Retinal pigment epithelial cell (primary cell): ENCODE results near the gene ATP13A2.

Source experiments
- DNase-seq: peaks from one replicate; pipeline ENCODE4 v3.0.0-alpha.2; 2010; ENCODE audit warnings: low read depth
- H3K4me3 ChIP-seq: 2 replicates; pipeline ENCODE4 v1.5.1; 2011; ENCODE audit warnings: mild to moderate bottlenecking, low read length, control low read depth, moderate library complexity
- TF ChIP-seq, protein P1 (sequence below): conservative IDR thresholded peaks from 2 replicates; pipeline ENCODE4 v1.5.1; 2011; ENCODE audit warnings: low read depth, low read length, control low read depth, inconsistent platforms

The ATP13A2 gene

DNA sequence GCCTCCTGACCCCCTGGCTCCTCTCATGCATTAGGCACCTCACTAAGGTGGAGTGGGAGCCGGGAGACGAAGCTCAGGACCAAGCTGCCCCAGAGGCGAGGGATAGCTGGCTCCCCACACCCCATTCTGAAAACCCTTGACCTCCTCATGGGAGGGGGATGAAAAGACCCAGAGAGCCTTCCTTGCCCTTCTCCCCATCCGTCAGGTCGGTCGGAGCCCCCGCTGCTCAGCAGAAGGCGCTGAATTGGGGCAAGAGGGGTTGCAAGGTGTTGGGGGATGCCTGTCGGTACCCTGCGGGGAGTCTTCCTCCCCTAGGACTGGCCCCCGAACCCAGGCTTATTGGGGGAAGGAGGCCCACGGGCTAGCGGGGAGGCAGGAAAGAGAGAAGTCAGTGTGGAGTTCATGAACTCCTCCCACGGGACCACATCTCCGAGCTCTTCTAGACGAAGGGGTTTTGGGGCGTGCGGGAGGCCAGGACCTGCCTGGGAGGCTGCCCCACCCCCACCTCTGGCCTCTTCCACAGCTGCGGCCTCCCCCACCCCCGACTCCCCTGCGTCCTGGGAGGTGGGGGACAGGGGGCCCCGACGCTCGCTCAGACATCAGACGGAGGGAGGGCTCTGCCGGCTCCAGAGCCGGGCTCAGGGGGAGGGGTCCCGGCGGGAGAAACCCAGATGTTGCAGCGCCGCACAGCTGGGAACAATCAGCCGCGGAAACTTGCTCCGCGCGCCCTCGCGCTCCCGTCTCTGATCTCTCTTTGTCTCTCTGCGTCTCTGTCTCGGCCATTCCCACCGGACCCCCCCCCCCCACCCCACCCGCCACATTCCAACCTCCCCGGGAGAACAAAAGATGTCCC is 32.0 kb downstream of the ATP13A2 start:
- DNase-seq = no peak
- peak overlapping the region; percentile 71 for H3K4me3 ChIP-seq
- TF ChIP-seq, protein P1, sequence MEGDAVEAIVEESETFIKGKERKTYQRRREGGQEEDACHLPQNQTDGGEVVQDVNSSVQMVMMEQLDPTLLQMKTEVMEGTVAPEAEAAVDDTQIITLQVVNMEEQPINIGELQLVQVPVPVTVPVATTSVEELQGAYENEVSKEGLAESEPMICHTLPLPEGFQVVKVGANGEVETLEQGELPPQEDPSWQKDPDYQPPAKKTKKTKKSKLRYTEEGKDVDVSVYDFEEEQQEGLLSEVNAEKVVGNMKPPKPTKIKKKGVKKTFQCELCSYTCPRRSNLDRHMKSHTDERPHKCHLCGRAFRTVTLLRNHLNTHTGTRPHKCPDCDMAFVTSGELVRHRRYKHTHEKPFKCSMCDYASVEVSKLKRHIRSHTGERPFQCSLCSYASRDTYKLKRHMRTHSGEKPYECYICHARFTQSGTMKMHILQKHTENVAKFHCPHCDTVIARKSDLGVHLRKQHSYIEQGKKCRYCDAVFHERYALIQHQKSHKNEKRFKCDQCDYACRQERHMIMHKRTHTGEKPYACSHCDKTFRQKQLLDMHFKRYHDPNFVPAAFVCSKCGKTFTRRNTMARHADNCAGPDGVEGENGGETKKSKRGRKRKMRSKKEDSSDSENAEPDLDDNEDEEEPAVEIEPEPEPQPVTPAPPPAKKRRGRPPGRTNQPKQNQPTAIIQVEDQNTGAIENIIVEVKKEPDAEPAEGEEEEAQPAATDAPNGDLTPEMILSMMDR = no peak

DNA sequence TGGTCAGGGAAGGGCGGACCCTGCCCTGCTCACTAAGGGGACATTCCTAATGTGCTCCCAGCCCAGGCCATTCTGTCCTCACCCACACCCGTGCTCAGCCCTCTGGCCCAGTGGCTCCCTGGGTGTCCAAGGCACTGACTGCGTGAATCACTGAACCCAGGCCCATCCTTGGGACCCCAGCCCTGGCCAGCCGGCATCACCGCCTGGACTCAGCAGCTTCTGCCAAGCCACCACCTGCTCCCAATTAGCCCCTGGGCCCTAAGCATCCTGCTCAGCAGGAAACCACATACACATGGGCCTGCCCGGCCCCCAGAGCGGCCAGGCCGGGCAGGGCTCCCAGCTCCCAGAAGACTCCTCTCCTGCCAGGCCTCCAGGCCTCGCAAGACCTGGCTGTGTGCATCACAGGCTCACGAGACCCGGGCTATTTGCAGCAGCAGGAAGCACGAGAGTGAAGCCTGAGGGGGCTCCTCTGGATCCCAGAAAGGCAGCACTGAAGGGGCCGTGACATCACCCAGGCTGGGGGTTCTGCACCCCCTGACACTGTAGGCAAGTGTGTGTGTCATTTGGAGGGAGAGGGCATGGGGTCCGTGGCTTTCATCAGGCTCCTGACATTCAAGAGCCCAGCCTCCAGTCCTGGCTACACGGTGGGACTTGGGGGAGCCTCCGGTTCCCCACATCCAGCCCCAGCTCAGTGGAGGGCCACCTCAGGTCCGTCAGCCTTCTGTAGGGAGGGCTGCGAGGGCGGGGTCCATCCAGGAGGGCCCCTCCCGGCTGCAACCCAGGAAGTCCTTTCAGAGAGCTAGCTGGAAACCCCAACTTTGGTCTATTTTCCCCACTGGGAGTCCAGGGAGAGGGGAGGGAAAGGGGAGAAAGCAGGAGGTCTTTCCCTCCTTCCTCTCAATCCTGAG is 32.9 kb downstream of the ATP13A2 start:
- DNase-seq = peak; percentile 48

DNA sequence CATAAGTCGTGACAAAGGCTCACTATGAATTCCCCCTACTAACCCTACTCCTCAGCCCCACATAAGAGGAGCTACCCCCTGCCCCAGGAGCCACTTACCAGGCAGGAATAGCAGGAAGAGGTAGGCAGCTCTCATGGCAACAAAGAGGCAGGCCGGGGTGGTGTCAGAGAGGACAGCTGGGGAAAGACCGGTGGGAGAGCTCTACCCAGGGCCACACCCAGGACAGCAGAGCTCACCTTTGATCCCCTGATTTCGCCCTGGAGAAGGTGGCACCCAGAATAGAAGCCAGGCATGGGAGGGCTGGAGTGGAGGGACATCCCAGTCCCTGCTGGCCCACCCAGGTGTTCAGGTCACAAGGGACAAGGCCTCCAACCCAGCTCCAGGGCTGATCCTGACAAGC is 33.6 kb downstream of the ATP13A2 start:
- TF ChIP-seq, protein P1 = no peak
- DNase-seq = no peak
- no peak overlapping the region for H3K4me3 ChIP-seq

More for the DNA sequence above, 32.9 kb downstream of the ATP13A2 start:
- TF ChIP-seq, protein P1 = no peak
- peak overlapping the region; percentile 71 for H3K4me3 ChIP-seq

DNA sequence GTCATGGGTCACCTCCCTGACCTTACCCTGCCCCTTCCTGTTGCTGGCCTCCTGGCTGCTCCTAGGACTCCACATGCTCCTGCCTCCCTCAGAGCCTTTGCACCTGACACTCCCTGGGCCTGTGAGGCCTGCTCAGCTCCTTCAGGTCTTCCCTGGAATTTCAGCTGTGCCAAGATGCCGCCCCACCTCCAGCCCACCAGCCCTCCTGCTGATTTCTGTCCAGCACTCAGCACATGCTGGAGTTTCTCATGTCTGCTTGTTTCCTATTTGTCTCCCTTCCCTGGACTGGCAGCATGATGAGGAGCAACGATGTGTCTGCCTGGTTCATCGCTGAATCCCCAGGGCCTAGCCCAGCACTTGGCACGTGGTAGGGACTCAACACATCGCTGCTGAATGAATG is 34.4 kb downstream of the ATP13A2 start:
- TF ChIP-seq, protein P1 = no peak
- DNase-seq = no peak
- H3K4me3 ChIP-seq = no peak overlapping the region

DNA sequence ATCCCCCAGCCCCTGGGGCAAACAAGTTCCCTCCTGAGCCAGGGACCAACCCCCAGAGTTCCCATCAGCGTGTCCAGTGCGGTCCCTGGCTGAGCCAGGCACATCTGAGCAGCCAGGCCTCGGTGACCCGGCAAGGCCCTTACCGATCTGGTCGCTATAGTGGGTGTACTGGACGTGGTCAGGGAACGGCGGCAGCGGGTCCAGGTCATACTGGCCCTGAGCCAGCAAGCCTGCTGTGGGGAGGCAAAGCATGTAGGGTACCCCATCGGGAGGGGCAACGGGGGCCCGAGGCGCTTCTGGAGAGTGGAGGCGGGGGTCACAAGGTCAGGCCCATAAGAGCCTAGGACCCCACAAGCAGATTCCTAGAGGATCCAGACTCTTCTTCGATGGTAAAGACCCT is 34.8 kb downstream of the ATP13A2 start:
- no peak for DNase-seq
- no peak overlapping the region for H3K4me3 ChIP-seq
- TF ChIP-seq, protein P1 = no peak

DNA sequence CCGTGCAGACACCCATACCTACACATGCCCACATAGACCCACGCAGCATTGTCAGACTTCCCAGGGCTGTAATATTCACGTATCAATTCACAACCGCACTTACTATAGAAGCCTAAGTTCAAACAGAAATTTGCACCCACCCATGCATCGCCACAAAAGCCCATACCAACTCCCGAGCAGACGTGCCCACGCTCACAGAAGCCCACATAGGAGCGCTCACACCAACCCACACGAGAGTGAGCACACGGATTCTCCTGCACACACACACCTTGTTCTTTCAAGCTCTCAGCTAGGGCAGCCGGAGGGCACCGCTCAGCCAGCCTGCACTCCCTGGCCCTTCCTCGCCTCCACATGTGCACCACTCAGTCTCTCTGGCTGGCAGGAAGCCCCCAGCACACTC is 35.9 kb downstream of the ATP13A2 start:
- TF ChIP-seq, protein P1 = no peak
- no peak overlapping the region for H3K4me3 ChIP-seq
- DNase-seq = no peak
